ENCODE results near the gene TAB2. TPM values are rescaled to one million over a fixed set of nuclear protein-coding genes. Genes with fewer than 3 reads are reported as not detected.
A peak's percentile ranks its signal among the peaks of the same experiment; 100 is the strongest.
"Not testable (repeated sequence)": the region's sequence is repeated elsewhere in the genome, so short reads cannot be mapped to it uniquely, and the experiment has no call there.

The TAB2 gene
- total RNA-seq, 1 donor from 2014 or later: 60.9 TPM

- Histone ChIP-seq H3K4me3 (peak overlapping the region; percentile 85), H3K4me1 (peaks cover 56% of the 10 kb centered on the region), H3K9me3 (no peaks in the 10 kb centered on the region), H3K27me3 (ENCODE audit: low read depth) (no peaks in the 10 kb centered on the region), H3K27ac (peak overlapping the region; percentile 98), H3K36me3 (no peaks in the 10 kb centered on the region)
- DNase-seq (no peak), ATAC-seq (no peak)
- TF ChIP-seq, protein P1, sequence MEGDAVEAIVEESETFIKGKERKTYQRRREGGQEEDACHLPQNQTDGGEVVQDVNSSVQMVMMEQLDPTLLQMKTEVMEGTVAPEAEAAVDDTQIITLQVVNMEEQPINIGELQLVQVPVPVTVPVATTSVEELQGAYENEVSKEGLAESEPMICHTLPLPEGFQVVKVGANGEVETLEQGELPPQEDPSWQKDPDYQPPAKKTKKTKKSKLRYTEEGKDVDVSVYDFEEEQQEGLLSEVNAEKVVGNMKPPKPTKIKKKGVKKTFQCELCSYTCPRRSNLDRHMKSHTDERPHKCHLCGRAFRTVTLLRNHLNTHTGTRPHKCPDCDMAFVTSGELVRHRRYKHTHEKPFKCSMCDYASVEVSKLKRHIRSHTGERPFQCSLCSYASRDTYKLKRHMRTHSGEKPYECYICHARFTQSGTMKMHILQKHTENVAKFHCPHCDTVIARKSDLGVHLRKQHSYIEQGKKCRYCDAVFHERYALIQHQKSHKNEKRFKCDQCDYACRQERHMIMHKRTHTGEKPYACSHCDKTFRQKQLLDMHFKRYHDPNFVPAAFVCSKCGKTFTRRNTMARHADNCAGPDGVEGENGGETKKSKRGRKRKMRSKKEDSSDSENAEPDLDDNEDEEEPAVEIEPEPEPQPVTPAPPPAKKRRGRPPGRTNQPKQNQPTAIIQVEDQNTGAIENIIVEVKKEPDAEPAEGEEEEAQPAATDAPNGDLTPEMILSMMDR (IDR thresholded peaks at IDR 0.05): no peak
- intact Hi-C loops (cut with DNase I): no loop called here
Measured at GRCh38 chr6:149319422-149319821, 1.9 kb downstream of the TAB2 start.

- H3K9me3 ChIP-seq; H3K27me3 ChIP-seq (ENCODE audit: low read depth); ATAC-seq; DNase-seq; H3K36me3 ChIP-seq; intact Hi-C loops (cut with DNase I); H3K27ac ChIP-seq: not testable (repeated sequence)
- Histone ChIP-seq H3K4me1 (peaks cover 61% of the 10 kb centered on the region), H3K4me3 (peak overlapping the region; percentile 85)
Measured at GRCh38 chr6:149320016-149320415, 2.5 kb downstream of the TAB2 start.

GRCh38 chr6:149320796-149321195, 3.3 kb downstream of the TAB2 start:
- no peaks in the 10 kb centered on the region for H3K27me3 ChIP-seq (ENCODE audit: low read depth)
- no peak for DNase-seq
- peaks cover 61% of the 10 kb centered on the region for H3K4me1 ChIP-seq
- H3K27ac ChIP-seq: no peak overlapping the region
- H3K4me3 ChIP-seq: no peak overlapping the region
- H3K36me3 ChIP-seq: no peaks in the 10 kb centered on the region
- H3K9me3 ChIP-seq: no peaks in the 10 kb centered on the region
- ATAC-seq: no peak
- TF ChIP-seq, protein P1 (IDR thresholded peaks at IDR 0.05): no peak
- intact Hi-C loops (cut with DNase I): no loop called here

- no peaks in the 10 kb centered on the region for H3K9me3 ChIP-seq
- H3K4me1 ChIP-seq: peaks cover 76% of the 10 kb centered on the region
- H3K36me3 ChIP-seq: no peaks in the 10 kb centered on the region
- TF ChIP-seq, protein P1 (IDR thresholded peaks at IDR 0.05): no peak
- intact Hi-C loops (cut with DNase I): no loop called here
- H3K4me3 ChIP-seq: no peak overlapping the region
- H3K27ac ChIP-seq: no peak overlapping the region
- H3K27me3 ChIP-seq (ENCODE audit: low read depth): no peaks in the 10 kb centered on the region
- ATAC-seq: no peak
- DNase-seq: no peak
Measured at GRCh38 chr6:149323353-149323752, 5.8 kb downstream of the TAB2 start.

GRCh38 chr6:149323925-149324324, 6.4 kb downstream of the TAB2 start:
- TF ChIP-seq, protein P1 (IDR thresholded peaks at IDR 0.05): no peak
- H3K4me3 ChIP-seq: no peak overlapping the region
- H3K4me1 ChIP-seq: peaks cover 81% of the 10 kb centered on the region
- no peaks in the 10 kb centered on the region for H3K9me3 ChIP-seq
- H3K36me3 ChIP-seq: no peaks in the 10 kb centered on the region
- H3K27ac ChIP-seq: no peak overlapping the region
- intact Hi-C loops (cut with DNase I): no loop called here
- no peak for DNase-seq
- ATAC-seq: no peak
- H3K27me3 ChIP-seq (ENCODE audit: low read depth): no peaks in the 10 kb centered on the region

- no peaks in the 10 kb centered on the region for H3K9me3 ChIP-seq
- H3K4me3 ChIP-seq: no peak overlapping the region
- no peaks in the 10 kb centered on the region for H3K36me3 ChIP-seq
- H3K27me3 ChIP-seq (ENCODE audit: low read depth): no peaks in the 10 kb centered on the region
- H3K4me1 ChIP-seq: peaks cover 84% of the 10 kb centered on the region
- intact Hi-C loops (cut with DNase I): no loop called here
- H3K27ac ChIP-seq: no peak overlapping the region
- TF ChIP-seq, protein P1 (IDR thresholded peaks at IDR 0.05): no peak
- ATAC-seq (no peak), DNase-seq (no peak)
Measured at GRCh38 chr6:149324428-149324827, 6.9 kb downstream of the TAB2 start.
